ENCODE measurements around the gene CFAP299. TPM values are rescaled to one million over a fixed set of nuclear protein-coding genes. Genes with fewer than 3 reads are reported as not detected.

Gene CFAP299
- total and polyA plus RNA-seq, 2 of the 13 experiments (the other 11 are each of a cell fraction or from before 2014, with no cell fraction given), result not detected

DNA sequence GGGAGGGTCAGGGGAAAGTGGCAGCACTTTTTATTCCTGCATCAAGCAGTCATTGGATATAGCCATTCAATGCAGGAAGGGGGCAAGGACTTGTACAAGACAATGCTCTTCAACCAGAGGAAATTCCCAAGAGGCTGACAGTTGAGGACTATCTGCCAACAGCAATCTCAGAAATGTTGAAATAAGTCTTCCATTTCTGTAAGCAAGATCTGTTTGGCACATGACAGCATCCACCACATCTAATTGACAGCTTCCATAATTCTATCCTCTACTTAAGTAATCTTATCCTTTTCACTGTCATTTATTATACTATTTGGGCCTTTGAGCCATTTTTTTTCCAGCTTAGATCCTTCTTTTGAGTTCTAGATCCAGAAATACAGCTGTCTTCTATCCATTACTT, 110.7 kb downstream of the CFAP299 start:
- Histone ChIP-seq H2AFZ (ENCODE audit: low read length) (no peak overlapping the region), H3K4me1 (ENCODE audit: insufficient read depth, low read length) (no peaks in the 10 kb centered on the region), H3K9ac (ENCODE audit: insufficient read depth, low read depth, low read length) (no peak overlapping the region), H4K20me1 (ENCODE audit: insufficient read depth, low read length) (no peaks in the 10 kb centered on the region), H3K4me3 (replicated peaks in 1 of 3; ENCODE audit: insufficient read depth in 1 of 3, low read depth in 2 of 3, low read length in 3 of 3) (no peak overlapping the region), H3K9me3 (ENCODE audit: low read length) (no peaks in the 10 kb centered on the region), H3K27me3 (ENCODE audit: control insufficient read depth in 1 of 2, insufficient read depth in 2 of 2, low read length in 2 of 2) (no peaks in the 10 kb centered on the region), H3K36me3 (replicated peaks in 1 of 2; ENCODE audit: control insufficient read depth in 1 of 2, insufficient read depth in 2 of 2, low read length in 2 of 2) (no peaks in the 10 kb centered on the region), H3K79me2 (ENCODE audit: insufficient read depth, low read length) (no peaks in the 10 kb centered on the region), H3K27ac (ENCODE audit: extremely low read length, insufficient read depth, low read length) (no peak overlapping the region), H3K4me2 (ENCODE audit: low read depth, low read length) (no peak overlapping the region)
- ChIA-PET POLR2A (no interaction called here), CTCF (ENCODE audit: low intra/inter-chr PET ratio, low total read pairs) (no interaction called here)
- FAIRE-seq, result no peak
- ATAC-seq, result no peak
- in situ Hi-C loops (cut with HindIII; ENCODE audit: extremely low pct_ligation_motif_present, low pct_unique_long_range_greater_than_20kb) (no loop called here), intact Hi-C loops (cut with micrococcal nuclease; ENCODE audit: unreplicated experiment) (no loop called here)
- BruUV-seq (replicated peaks), result no TSS peak
- TF ChIP-seq NFE2 (CRISPR knock-in tag; IDR thresholded peaks at IDR 0.05), result no peak
- no peak for TF ChIP-seq SALL2 (CRISPR knock-in tag; IDR thresholded peaks at IDR 0.05)
- TF ChIP-seq WIZ (CRISPR knock-in tag; IDR thresholded peaks at IDR 0.05), result no peak
- TF ChIP-seq NR2C2 (CRISPR knock-in tag; IDR thresholded peaks at IDR 0.05; ENCODE audit: borderline replicate concordance), result no peak
- no peak for TF ChIP-seq PRDM4 (CRISPR knock-in tag; IDR thresholded peaks at IDR 0.05; ENCODE audit: borderline replicate concordance)
- DNase-seq (ENCODE audit: low spot score), result no peak

DNA sequence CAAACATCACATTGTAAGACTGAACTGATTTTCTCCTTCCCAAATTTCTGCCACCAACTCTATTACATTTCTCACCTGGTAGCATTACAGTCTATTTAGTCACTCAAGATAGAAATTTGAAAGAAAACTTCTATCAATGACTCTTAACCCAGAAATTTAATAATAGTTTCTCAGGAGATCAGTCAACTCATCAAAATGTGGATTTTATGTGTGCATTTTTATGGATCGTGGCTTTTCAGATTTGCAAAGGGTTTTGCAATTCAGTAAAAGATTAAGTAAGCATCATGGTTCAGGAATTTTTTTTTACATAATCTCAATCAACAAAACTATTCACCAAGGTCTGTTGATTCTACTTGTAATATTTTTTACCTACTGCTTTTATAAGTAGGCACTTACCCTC, 111.1 kb downstream of the CFAP299 start:
- FAIRE-seq (no peak), ATAC-seq (no peak), DNase-seq (ENCODE audit: low spot score) (no peak)
- Histone ChIP-seq H3K4me1 (ENCODE audit: insufficient read depth, low read length) (no peaks in the 10 kb centered on the region), H4K20me1 (ENCODE audit: insufficient read depth, low read length) (no peaks in the 10 kb centered on the region), H3K4me3 (replicated peaks in 1 of 3; ENCODE audit: insufficient read depth in 1 of 3, low read depth in 2 of 3, low read length in 3 of 3) (no peak overlapping the region), H3K9ac (ENCODE audit: insufficient read depth, low read depth, low read length) (no peak overlapping the region), H3K79me2 (ENCODE audit: insufficient read depth, low read length) (no peaks in the 10 kb centered on the region), H3K27ac (ENCODE audit: extremely low read length, insufficient read depth, low read length) (no peak overlapping the region), H2AFZ (ENCODE audit: low read length) (no peak overlapping the region), H3K9me3 (ENCODE audit: low read length) (no peaks in the 10 kb centered on the region), H3K27me3 (ENCODE audit: control insufficient read depth in 1 of 2, insufficient read depth in 2 of 2, low read length in 2 of 2) (no peaks in the 10 kb centered on the region), H3K36me3 (replicated peaks in 1 of 2; ENCODE audit: control insufficient read depth in 1 of 2, insufficient read depth in 2 of 2, low read length in 2 of 2) (no peaks in the 10 kb centered on the region), H3K4me2 (ENCODE audit: low read depth, low read length) (no peak overlapping the region)
- intact Hi-C loops (cut with micrococcal nuclease; ENCODE audit: unreplicated experiment), result no loop called here
- in situ Hi-C loops (cut with HindIII; ENCODE audit: extremely low pct_ligation_motif_present, low pct_unique_long_range_greater_than_20kb), result no loop called here
- 0% methylated on average over 1 of the region's 1 CpG for WGBS (ENCODE audit: low lambda C conversion rate)
- ChIA-PET CTCF (ENCODE audit: low intra/inter-chr PET ratio, low total read pairs) (no interaction called here), POLR2A (no interaction called here)
- no TSS peak for BruUV-seq (replicated peaks)
- TF ChIP-seq THYN1 (CRISPR knock-in tag; IDR thresholded peaks at IDR 0.05; ENCODE audit: borderline replicate concordance, low read depth) (no peak), ZBTB37 (CRISPR knock-in tag; IDR thresholded peaks at IDR 0.05) (no peak), ZNF839 (CRISPR knock-in tag; IDR thresholded peaks at IDR 0.05; ENCODE audit: borderline replicate concordance) (no peak), ZNF850 (CRISPR knock-in tag; conservative IDR thresholded peaks at IDR 0.05) (no peak), SAFB2 (CRISPR knock-in tag; IDR thresholded peaks at IDR 0.05; ENCODE audit: borderline replicate concordance, low read depth) (no peak), FOXK1 (CRISPR knock-in tag; IDR thresholded peaks at IDR 0.05; ENCODE audit: borderline replicate concordance, low read depth) (no peak), LBX2 (CRISPR knock-in tag; IDR thresholded peaks at IDR 0.05; ENCODE audit: borderline replicate concordance) (no peak), GTF3A (CRISPR knock-in tag; conservative IDR thresholded peaks at IDR 0.05) (no peak)
- TF ChIP-seq, protein P1, sequence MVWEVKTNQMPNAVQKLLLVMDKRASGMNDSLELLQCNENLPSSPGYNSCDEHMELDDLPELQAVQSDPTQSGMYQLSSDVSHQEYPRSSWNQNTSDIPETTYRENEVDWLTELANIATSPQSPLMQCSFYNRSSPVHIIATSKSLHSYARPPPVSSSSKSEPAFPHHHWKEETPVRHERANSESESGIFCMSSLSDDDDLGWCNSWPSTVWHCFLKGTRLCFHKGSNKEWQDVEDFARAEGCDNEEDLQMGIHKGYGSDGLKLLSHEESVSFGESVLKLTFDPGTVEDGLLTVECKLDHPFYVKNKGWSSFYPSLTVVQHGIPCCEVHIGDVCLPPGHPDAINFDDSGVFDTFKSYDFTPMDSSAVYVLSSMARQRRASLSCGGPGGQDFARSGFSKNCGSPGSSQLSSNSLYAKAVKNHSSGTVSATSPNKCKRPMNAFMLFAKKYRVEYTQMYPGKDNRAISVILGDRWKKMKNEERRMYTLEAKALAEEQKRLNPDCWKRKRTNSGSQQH (CRISPR knock-in tag; IDR thresholded peaks at IDR 0.05; ENCODE audit: low read depth), result no peak

Measured in HepG2 (cell line).